Tibial nerve (tissue), 4 donors: ENCODE results near the gene MSH3.

Experiments
- EP300 ChIP-seq, 2 donors: sonication (generic); formaldehyde crosslinking; IDR thresholded peaks; one replicate each; pipeline ENCODE4 v1.6.1; 2017; ENCODE audit warnings: antibody characterized with exemption in 2 of 2, mild to moderate bottlenecking in 1 of 2
- POLR2A ChIP-seq, 2 donors: fragments of 450-650 bp; IDR thresholded peaks; one replicate each; pipeline ENCODE4 v1.6.1; 2017; ENCODE audit warnings: antibody characterized with exemption in 2 of 2, mild to moderate bottlenecking in 2 of 2, moderate library complexity in 2 of 2
- TF ChIP-seq, protein P1 (sequence below), 5 experiments: fragments of 200-600 bp in 3 of 5; fragments of 450-650 bp in 2 of 5; sonication (generic) in 3 of 5; IDR thresholded peaks; one replicate each; pipeline ENCODE4 v1.5.1; 2016 to 2019; ENCODE audit warnings: antibody characterized with exemption in 5 of 5, mild to moderate bottlenecking in 3 of 5, moderate library complexity in 2 of 5

DNA sequence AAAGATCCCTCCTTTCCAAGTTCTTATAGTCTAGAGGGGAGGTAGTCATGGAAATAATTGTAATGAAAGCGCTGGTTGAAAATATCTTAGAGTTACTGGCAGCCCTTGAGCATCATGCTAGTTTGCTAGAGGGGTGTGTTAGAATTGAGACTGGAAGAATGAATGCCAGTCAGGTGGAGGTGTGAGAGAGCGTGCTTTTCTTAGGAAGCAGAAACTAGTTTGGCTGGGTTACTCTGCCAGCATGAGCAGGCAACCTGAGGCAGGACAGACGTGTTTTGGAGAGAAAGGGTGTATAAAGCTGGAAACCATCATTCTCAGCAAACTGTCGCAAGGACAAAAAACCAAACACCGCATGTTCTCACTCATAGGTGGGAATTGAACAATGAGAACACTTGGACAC is 43.9 kb downstream of the MSH3 start:
- TF ChIP-seq EP300 (IDR thresholded peaks at IDR 0.05) (no peak), POLR2A (IDR thresholded peaks at IDR 0.05) (no peak)
- TF ChIP-seq, protein P1, sequence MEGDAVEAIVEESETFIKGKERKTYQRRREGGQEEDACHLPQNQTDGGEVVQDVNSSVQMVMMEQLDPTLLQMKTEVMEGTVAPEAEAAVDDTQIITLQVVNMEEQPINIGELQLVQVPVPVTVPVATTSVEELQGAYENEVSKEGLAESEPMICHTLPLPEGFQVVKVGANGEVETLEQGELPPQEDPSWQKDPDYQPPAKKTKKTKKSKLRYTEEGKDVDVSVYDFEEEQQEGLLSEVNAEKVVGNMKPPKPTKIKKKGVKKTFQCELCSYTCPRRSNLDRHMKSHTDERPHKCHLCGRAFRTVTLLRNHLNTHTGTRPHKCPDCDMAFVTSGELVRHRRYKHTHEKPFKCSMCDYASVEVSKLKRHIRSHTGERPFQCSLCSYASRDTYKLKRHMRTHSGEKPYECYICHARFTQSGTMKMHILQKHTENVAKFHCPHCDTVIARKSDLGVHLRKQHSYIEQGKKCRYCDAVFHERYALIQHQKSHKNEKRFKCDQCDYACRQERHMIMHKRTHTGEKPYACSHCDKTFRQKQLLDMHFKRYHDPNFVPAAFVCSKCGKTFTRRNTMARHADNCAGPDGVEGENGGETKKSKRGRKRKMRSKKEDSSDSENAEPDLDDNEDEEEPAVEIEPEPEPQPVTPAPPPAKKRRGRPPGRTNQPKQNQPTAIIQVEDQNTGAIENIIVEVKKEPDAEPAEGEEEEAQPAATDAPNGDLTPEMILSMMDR (IDR thresholded peaks at IDR 0.05): no peak
